ENCODE data around the gene ITGAL. TPM values are rescaled to one million over a fixed set of nuclear protein-coding genes. Genes with fewer than 3 reads are reported as not detected.
"Not testable (repeated sequence)": the region's sequence is repeated elsewhere in the genome, so short reads cannot be mapped to it uniquely, and the experiment has no call there.

Gene ITGAL
- total and polyA plus RNA-seq, 4 donors = 14.4 to 48.1 (median 24.0) TPM

DNA sequence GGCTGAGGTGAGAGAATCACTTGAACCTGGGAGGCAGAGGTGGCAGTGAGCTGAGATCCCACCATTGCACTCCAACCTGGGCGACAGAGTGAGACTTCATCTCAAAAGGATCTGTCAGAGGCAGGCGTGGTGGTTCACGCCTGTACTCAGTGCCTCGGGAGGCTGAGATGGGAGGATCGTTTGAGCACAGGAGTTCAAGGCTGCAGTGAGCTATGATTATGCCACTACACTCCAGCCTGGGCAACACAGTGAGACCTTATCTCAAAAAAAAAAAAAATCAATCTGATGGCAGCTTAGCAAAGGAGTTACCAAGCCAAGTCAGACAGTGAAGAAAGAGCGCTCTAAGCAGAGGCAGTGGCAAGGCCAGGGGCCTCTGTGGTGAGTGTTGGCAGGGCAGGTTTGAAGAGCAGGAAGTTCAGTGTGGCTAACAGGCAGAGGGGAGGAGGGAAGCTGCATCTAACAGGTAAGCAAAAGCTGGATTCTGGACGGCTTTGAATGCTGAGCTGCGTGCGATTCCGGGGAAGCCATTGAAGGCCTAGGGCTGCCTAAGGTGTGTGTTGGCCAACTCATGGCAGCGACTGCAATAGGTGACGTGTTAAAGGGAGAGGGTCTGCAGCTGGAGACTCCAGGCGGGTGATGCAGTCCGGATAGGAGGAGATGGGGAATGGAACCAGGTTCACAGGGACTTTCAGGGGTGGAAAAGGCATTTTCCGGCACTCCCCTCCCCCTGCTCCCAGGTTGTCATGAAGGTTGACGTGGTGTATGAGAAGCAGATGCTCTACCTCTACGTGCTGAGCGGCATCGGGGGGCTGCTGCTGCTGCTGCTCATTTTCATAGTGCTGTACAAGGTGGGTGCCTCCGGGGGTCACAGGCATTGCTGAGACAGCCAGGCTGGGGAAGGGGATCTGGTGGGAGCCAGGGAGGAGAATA, 46.8 kb downstream of the ITGAL start:
- TF ChIP-seq, protein P1, sequence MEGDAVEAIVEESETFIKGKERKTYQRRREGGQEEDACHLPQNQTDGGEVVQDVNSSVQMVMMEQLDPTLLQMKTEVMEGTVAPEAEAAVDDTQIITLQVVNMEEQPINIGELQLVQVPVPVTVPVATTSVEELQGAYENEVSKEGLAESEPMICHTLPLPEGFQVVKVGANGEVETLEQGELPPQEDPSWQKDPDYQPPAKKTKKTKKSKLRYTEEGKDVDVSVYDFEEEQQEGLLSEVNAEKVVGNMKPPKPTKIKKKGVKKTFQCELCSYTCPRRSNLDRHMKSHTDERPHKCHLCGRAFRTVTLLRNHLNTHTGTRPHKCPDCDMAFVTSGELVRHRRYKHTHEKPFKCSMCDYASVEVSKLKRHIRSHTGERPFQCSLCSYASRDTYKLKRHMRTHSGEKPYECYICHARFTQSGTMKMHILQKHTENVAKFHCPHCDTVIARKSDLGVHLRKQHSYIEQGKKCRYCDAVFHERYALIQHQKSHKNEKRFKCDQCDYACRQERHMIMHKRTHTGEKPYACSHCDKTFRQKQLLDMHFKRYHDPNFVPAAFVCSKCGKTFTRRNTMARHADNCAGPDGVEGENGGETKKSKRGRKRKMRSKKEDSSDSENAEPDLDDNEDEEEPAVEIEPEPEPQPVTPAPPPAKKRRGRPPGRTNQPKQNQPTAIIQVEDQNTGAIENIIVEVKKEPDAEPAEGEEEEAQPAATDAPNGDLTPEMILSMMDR (IDR thresholded peaks at IDR 0.05; ENCODE audit: control extremely low read depth, extremely low read depth) = no peak
- Histone ChIP-seq H3K27me3 (ENCODE audit: control insufficient read depth in 3 of 3, insufficient read depth in 3 of 3, low read length in 2 of 3) (no peaks in the 10 kb centered on the region), H3K27ac (ENCODE audit: low read depth in 1 of 2, low read length in 1 of 2) (peak overlapping the region in 1 of 2 donors; percentile 20), H3K4me3 (no peak overlapping the region), H3K9me3 (ENCODE audit: control insufficient read depth in 4 of 4, insufficient read depth in 3 of 4, low read length in 3 of 4) (no peaks in the 10 kb centered on the region), H3K36me3 (ENCODE audit: control insufficient read depth in 4 of 4, insufficient read depth in 4 of 4, low read length in 4 of 4) (peaks cover 0 to 15% (median under 1%) of the 10 kb centered on the region in 4 donors), H3K9ac (ENCODE audit: insufficient read depth in 1 of 2, low read length in 2 of 2) (no peak overlapping the region), H3K4me1 (ENCODE audit: control insufficient read depth in 5 of 5, insufficient read depth in 5 of 5, low read length in 5 of 5) (peaks cover 0 to 6% (median 0%) of the 10 kb centered on the region in 5 donors)
- WGBS, 2 donors = 89 to 94% methylated on average over 20 of the region's 20 CpGs
- ATAC-seq (ENCODE audit: insufficient read depth, low FRiP score) (no peak), DNase-seq (no peak)

DNA sequence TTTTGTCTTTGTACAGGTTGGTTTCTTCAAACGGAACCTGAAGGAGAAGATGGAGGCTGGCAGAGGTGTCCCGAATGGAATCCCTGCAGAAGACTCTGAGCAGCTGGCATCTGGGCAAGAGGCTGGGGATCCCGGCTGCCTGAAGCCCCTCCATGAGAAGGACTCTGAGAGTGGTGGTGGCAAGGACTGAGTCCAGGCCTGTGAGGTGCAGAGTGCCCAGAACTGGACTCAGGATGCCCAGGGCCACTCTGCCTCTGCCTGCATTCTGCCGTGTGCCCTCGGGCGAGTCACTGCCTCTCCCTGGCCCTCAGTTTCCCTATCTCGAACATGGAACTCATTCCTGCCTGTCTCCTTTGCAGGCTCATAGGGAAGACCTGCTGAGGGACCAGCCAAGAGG, 48.9 kb downstream of the ITGAL start:
- Histone ChIP-seq H3K4me3 (no peak overlapping the region), H3K27ac (ENCODE audit: low read depth in 1 of 2, low read length in 1 of 2) (no peak overlapping the region), H3K9ac (ENCODE audit: insufficient read depth in 1 of 2, low read length in 2 of 2) (no peak overlapping the region), H3K36me3 (ENCODE audit: control insufficient read depth in 4 of 4, insufficient read depth in 4 of 4, low read length in 4 of 4) (peaks cover 0 to 18% (median 4%) of the 10 kb centered on the region in 4 donors), H3K4me1 (ENCODE audit: control insufficient read depth in 5 of 5, insufficient read depth in 5 of 5, low read length in 5 of 5) (peaks cover 0 to 9% (median 0%) of the 10 kb centered on the region in 5 donors), H3K27me3 (ENCODE audit: control insufficient read depth in 3 of 3, insufficient read depth in 3 of 3, low read length in 2 of 3) (no peaks in the 10 kb centered on the region), H3K9me3 (ENCODE audit: control insufficient read depth in 4 of 4, insufficient read depth in 3 of 4, low read length in 3 of 4) (no peaks in the 10 kb centered on the region)
- TF ChIP-seq, protein P1 (IDR thresholded peaks at IDR 0.05; ENCODE audit: control extremely low read depth, extremely low read depth) = no peak
- ATAC-seq (ENCODE audit: insufficient read depth, low FRiP score) (no peak), DNase-seq (no peak)
- WGBS, 2 donors = 87 to 94% methylated on average over 7 of the region's 7 CpGs

DNA sequence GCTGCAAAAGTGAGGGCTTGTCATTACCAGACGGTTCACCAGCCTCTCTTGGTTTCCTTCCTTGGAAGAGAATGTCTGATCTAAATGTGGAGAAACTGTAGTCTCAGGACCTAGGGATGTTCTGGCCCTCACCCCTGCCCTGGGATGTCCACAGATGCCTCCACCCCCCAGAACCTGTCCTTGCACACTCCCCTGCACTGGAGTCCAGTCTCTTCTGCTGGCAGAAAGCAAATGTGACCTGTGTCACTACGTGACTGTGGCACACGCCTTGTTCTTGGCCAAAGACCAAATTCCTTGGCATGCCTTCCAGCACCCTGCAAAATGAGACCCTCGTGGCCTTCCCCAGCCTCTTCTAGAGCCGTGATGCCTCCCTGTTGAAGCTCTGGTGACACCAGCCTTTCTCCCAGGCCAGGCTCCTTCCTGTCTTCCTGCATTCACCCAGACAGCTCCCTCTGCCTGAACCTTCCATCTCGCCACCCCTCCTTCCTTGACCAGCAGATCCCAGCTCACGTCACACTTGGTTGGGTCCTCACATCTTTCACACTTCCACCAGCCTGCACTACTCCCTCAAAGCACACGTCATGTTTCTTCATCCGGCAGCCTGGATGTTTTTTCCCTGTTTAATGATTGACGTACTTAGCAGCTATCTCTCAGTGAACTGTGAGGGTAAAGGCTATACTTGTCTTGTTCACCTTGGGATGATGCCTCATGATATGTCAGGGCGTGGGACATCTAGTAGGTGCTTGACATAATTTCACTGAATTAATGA, 49.5 kb downstream of the ITGAL start:
- H3K36me3 ChIP-seq (ENCODE audit: control insufficient read depth in 4 of 4, insufficient read depth in 4 of 4, low read length in 4 of 4) = peaks cover 0 to 18% (median 4%) of the 10 kb centered on the region in 4 donors
- no peak for DNase-seq
- no peak for ATAC-seq (ENCODE audit: insufficient read depth, low FRiP score)
- no peak overlapping the region for H3K27ac ChIP-seq (ENCODE audit: low read depth in 1 of 2, low read length in 1 of 2)
- TF ChIP-seq, protein P1 (IDR thresholded peaks at IDR 0.05; ENCODE audit: control extremely low read depth, extremely low read depth) = no peak
- H3K9me3 ChIP-seq (ENCODE audit: control insufficient read depth in 4 of 4, insufficient read depth in 3 of 4, low read length in 3 of 4) = no peaks in the 10 kb centered on the region
- H3K9ac ChIP-seq (ENCODE audit: insufficient read depth in 1 of 2, low read length in 2 of 2) = peak overlapping the region in 1 of 2 donors; percentile 27
- WGBS, 2 donors = 52 to 72% methylated on average over 11 of the region's 11 CpGs
- H3K27me3 ChIP-seq (ENCODE audit: control insufficient read depth in 3 of 3, insufficient read depth in 3 of 3, low read length in 2 of 3) = no peaks in the 10 kb centered on the region
- peaks cover 0 to 9% (median 0%) of the 10 kb centered on the region in 5 donors for H3K4me1 ChIP-seq (ENCODE audit: control insufficient read depth in 5 of 5, insufficient read depth in 5 of 5, low read length in 5 of 5)
- no peak overlapping the region for H3K4me3 ChIP-seq

DNA sequence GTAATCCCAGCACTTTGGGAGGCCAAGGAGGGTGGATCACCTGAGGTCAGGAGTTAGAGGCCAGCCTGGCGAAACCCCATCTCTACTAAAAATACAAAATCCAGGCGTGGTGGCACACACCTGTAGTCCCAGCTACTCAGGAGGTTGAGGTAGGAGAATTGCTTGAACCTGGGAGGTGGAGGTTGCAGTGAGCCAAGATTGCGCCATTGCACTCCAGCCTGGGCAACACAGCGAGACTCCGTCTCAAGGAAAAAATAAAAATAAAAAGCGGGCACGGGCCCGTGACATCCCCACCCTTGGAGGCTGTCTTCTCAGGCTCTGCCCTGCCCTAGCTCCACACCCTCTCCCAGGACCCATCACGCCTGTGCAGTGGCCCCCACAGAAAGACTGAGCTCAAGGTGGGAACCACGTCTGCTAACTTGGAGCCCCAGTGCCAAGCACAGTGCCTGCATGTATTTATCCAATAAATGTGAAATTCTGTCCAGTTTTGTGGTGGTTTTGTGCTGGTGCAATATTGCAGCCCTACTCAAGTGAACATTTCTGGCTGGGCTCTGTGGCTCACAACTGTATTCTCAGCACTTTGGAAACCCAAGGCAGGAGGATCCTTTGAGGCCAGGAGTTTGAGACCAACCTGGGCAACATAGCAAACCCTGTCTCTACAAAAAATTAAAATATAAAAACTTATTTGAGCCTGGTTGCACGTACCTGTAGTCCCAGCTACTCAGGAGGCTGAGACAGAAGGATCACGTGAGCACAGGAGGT, 50.3 kb downstream of the ITGAL start:
- peaks cover 0 to 15% (median 4%) of the 10 kb centered on the region in 4 donors for H3K36me3 ChIP-seq (ENCODE audit: control insufficient read depth in 4 of 4, insufficient read depth in 4 of 4, low read length in 4 of 4)
- H3K9ac ChIP-seq (ENCODE audit: insufficient read depth in 1 of 2, low read length in 2 of 2) = not testable (repeated sequence)

More for the DNA sequence above, 50.3 kb downstream of the ITGAL start:
- not testable (repeated sequence) for H3K9me3 ChIP-seq (ENCODE audit: control insufficient read depth in 4 of 4, insufficient read depth in 3 of 4, low read length in 3 of 4); H3K27ac ChIP-seq (ENCODE audit: low read depth in 1 of 2, low read length in 1 of 2); H3K27me3 ChIP-seq (ENCODE audit: control insufficient read depth in 3 of 3, insufficient read depth in 3 of 3, low read length in 2 of 3); H3K4me3 ChIP-seq; DNase-seq; ATAC-seq (ENCODE audit: insufficient read depth, low FRiP score)
- peaks cover 0 to 14% (median 4%) of the 10 kb centered on the region in 5 donors for H3K4me1 ChIP-seq (ENCODE audit: control insufficient read depth in 5 of 5, insufficient read depth in 5 of 5, low read length in 5 of 5)
- 91 to 94% methylated on average over 12 of the region's 12 CpGs for WGBS, 2 donors

Measured in lung (tissue), 12 donors.